Neural cell (in vitro differentiated cells): ENCODE data around the gene IKZF1. TPM values are rescaled to one million over a fixed set of nuclear protein-coding genes. Genes with fewer than 3 reads are reported as not detected.

Source experiments
- H2AFZ ChIP-seq: fragments of 200-600, 300-800 bp; sonication (generic), shearing (Covaris generic); 2 replicates; pipeline ENCODE4 v1.6.0; 2014; ENCODE audit warnings: low read depth, mild to moderate bottlenecking, antibody characterized with exemption, low read length, moderate library complexity
- H3F3A ChIP-seq: fragments of 200-600 bp; shearing (Covaris generic); 2 replicates; pipeline ENCODE4 v1.6.1; 2016; ENCODE audit warnings: mild to moderate bottlenecking, moderate library complexity, mixed read lengths, antibody characterized with exemption, low read length; ENCODE audit not compliant: insufficient read depth, poor library complexity, severe bottlenecking
- H3K27ac ChIP-seq: fragments of 200-600, 300-800 bp; sonication (generic), shearing (Covaris generic); 2 replicates; pipeline ENCODE4 v1.5.1; 2014; ENCODE audit warnings: mild to moderate bottlenecking, low read length, moderate library complexity
- H3K27me3 ChIP-seq: fragments of 300-800, 200-600 bp; sonication (generic), shearing (Covaris generic); 2 replicates; pipeline ENCODE4 v1.6.0; 2014; ENCODE audit warnings: mild to moderate bottlenecking, low read depth, low read length, moderate library complexity; ENCODE audit not compliant: insufficient read depth
- H3K36me3 ChIP-seq: fragments of 300-800, 200-600 bp; sonication (generic), shearing (Covaris generic); 2 replicates; pipeline ENCODE4 v1.5.1; 2014; ENCODE audit warnings: mild to moderate bottlenecking, antibody characterized with exemption, low read length, moderate library complexity; ENCODE audit not compliant: insufficient read depth
- H3K4me2 ChIP-seq: fragments of 300-800, 200-600 bp; sonication (generic), shearing (Covaris generic); 2 replicates; pipeline ENCODE4 v1.6.0; 2014; ENCODE audit warnings: mild to moderate bottlenecking, low read length
- H3K4me3 ChIP-seq: fragments of 300-800, 200-600 bp; sonication (generic), shearing (Covaris generic); 2 replicates; pipeline ENCODE4 v1.5.1; 2014; ENCODE audit warnings: mild to moderate bottlenecking, low read length, moderate library complexity
- H3K79me2 ChIP-seq: fragments of 200-600 bp; shearing (Covaris generic); replicated peaks from 2 replicates; pipeline ENCODE4 v1.6.0; 2014; ENCODE audit warnings: mild to moderate bottlenecking, low read length, moderate library complexity; ENCODE audit not compliant: insufficient read depth
- H3K9ac ChIP-seq: fragments of 300-800, 200-600 bp; sonication (generic), shearing (Covaris generic); 2 replicates; pipeline ENCODE4 v1.6.1; 2016; ENCODE audit warnings: mild to moderate bottlenecking, low read length, mixed read lengths
- H3K9me2 ChIP-seq: fragments of 200-600 bp; shearing (Covaris generic); 2 replicates; pipeline ENCODE4 v1.6.1; 2016; ENCODE audit warnings: mild to moderate bottlenecking, low read length, mixed read lengths; ENCODE audit not compliant: insufficient read depth
- H3K9me3 ChIP-seq: fragments of 200-600, 300-800 bp; sonication (generic), shearing (Covaris generic); 2 replicates; pipeline ENCODE4 v1.6.1; 2016; ENCODE audit warnings: mild to moderate bottlenecking, mixed run types, low read length, moderate library complexity, mixed read lengths
- H4K20me1 ChIP-seq: fragments of 200-600 bp; shearing (Covaris generic); 2 replicates; pipeline ENCODE4 v1.6.1; 2016; ENCODE audit warnings: mild to moderate bottlenecking, mixed run types; ENCODE audit not compliant: insufficient read depth
- EP300 ChIP-seq: fragments of 450-650 bp; conservative IDR thresholded peaks from 2 replicates; pipeline ENCODE4 v1.6.1; 2014; ENCODE audit warnings: antibody characterized with exemption, mild to moderate bottlenecking, moderate library complexity; ENCODE audit not compliant: poor library complexity, severe bottlenecking
- EZH2 ChIP-seq: fragments of 200-600, 300-800 bp; shearing (Covaris generic), sonication (generic); IDR thresholded peaks from 2 replicates; pipeline ENCODE4 v1.6.1; 2014; ENCODE audit warnings: antibody characterized with exemption, low read length, borderline replicate concordance, mild to moderate bottlenecking; ENCODE audit not compliant: insufficient read depth, poor library complexity, severe bottlenecking
- MXI1 ChIP-seq: fragments of 450-650 bp; conservative IDR thresholded peaks from 2 replicates; pipeline ENCODE4 v1.6.1; 2014; ENCODE audit warnings: antibody characterized with exemption, mild to moderate bottlenecking; ENCODE audit not compliant: poor library complexity, severe bottlenecking
- POLR2AphosphoS5 ChIP-seq: IDR thresholded peaks from 2 replicates; pipeline ENCODE4 v1.6.1; 2012
- RAD21 ChIP-seq: fragments of 450-650 bp; conservative IDR thresholded peaks from 2 replicates; pipeline ENCODE4 v1.6.1; 2014; ENCODE audit warnings: antibody characterized with exemption, mild to moderate bottlenecking, moderate library complexity
- SMC3 ChIP-seq: fragments of 450-650 bp; conservative IDR thresholded peaks from 2 replicates; pipeline ENCODE4 v1.6.1; 2014; ENCODE audit warnings: antibody characterized with exemption, mild to moderate bottlenecking, moderate library complexity; ENCODE audit not compliant: poor library complexity
- TAF1 ChIP-seq: IDR thresholded peaks from 2 replicates; pipeline ENCODE4 v1.6.1; 2012; ENCODE audit warnings: low read depth
- polyA plus RNA-seq: library from polyadenylated mRNA; depleted of rRNA; stranded (reverse); fragments of >200 nt; gene quantifications from 2 replicates; pipeline ENCODE4 v1.2.3, GENCODE V29; 2014
- TF ChIP-seq, protein P1 (sequence below): IDR thresholded peaks from 2 replicates; pipeline ENCODE4 v1.6.1; 2012; ENCODE audit warnings: borderline replicate concordance
- TF ChIP-seq, protein P2 (sequence below): fragments of 450-650 bp; IDR thresholded peaks from 2 replicates; pipeline ENCODE4 v1.5.1; 2014; ENCODE audit warnings: antibody characterized with exemption, mild to moderate bottlenecking, moderate library complexity; ENCODE audit not compliant: poor library complexity, severe bottlenecking

The IKZF1 gene
- polyA plus RNA-seq, 1 donor from 2014 or later = 0.24 TPM

DNA sequence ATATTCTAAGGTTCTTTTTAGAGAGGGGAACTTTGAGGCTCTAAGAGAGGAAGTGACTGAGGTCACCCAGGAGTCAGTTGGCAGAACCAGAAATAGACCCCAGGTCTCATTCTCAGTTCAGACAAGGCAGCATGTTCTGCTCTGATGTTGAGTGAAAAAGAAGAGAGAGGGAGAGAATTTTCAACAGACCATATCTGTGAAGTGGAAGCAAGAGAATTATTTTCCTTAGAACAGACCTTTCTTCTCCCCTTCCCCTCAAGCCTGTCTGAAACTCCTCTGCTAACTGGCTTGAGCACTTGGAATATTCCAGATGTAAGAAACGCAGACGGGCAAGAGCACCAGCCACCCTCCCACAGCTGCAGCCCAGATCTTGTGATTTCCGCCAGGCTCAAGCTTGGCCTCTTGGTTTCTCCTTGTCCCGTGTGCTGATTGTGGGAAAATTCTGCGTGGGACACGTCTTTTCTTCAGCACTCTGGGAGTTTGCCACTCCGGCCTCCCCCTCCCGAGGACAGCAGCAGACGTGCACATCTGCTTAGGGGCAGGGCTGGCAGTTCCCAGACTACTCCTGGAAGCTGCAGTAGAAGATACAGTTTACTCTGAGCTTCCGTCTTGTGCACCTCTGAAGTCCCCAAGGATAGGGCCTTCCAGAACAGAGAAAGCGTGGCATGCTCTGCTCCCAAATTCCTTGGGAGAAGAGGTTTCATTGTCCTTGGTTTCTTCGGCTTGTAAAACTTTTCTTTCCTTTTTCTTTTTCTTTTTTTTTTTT is 22.7 kb upstream of the IKZF1 start:
- no peak overlapping the region for H3K27ac ChIP-seq
- H3K4me2 ChIP-seq = no peak overlapping the region

DNA sequence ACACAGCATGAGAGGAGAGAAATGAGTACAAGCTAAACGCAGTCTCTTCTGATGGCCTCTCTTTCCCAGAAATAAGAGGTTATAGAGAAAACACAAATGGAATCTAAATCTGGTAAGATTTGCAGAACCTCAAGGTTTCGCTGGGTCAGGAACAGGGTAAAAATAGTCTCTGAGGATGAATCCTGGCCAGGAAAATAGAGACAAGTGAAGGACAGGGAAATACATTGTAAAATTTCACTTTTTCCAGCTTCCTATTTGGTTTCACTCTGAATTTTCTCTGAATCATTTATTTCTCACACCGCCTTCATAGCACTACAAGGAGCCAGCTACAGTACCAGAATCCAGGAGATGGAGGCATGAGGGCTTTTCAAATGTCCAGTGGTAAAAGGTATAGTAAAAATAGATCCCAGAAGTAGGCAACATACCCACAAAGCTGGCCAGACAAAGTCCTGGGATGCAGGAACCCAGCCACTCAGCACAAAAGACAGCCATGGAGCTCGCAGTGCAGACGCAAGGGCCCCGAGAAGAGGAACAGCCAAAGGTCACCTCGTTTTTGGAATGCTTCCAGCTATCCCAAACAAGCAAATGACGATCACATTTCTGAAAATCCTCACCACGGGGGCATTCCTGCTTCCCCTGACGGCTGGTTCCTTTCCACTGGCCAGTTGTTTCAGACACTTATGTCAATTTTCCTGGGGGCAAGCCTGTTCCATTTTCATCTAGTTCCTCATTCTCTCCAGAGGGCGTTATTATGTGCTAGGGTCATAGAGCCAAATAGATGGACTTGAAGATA is 21.5 kb upstream of the IKZF1 start:
- no peaks in the 10 kb centered on the region for H3K9me3 ChIP-seq
- no peak overlapping the region for H3K4me2 ChIP-seq
- H3K9me2 ChIP-seq = no peaks in the 10 kb centered on the region
- no peaks in the 10 kb centered on the region for H4K20me1 ChIP-seq
- no peak overlapping the region for H3K4me3 ChIP-seq
- H3K36me3 ChIP-seq = no peaks in the 10 kb centered on the region
- no peak overlapping the region for H3K27ac ChIP-seq
- no peak overlapping the region for H3K9ac ChIP-seq
- no peak overlapping the region for H2AFZ ChIP-seq
- H3K79me2 ChIP-seq = no peaks in the 10 kb centered on the region
- H3F3A ChIP-seq = no peaks in the 10 kb centered on the region
- H3K27me3 ChIP-seq = no peaks in the 10 kb centered on the region
- TF ChIP-seq EZH2 (no peak), SMC3 (no peak), EP300 (no peak), RAD21 (no peak), MXI1 (no peak), POLR2AphosphoS5 (no peak), TAF1 (no peak)
- TF ChIP-seq, protein P1, sequence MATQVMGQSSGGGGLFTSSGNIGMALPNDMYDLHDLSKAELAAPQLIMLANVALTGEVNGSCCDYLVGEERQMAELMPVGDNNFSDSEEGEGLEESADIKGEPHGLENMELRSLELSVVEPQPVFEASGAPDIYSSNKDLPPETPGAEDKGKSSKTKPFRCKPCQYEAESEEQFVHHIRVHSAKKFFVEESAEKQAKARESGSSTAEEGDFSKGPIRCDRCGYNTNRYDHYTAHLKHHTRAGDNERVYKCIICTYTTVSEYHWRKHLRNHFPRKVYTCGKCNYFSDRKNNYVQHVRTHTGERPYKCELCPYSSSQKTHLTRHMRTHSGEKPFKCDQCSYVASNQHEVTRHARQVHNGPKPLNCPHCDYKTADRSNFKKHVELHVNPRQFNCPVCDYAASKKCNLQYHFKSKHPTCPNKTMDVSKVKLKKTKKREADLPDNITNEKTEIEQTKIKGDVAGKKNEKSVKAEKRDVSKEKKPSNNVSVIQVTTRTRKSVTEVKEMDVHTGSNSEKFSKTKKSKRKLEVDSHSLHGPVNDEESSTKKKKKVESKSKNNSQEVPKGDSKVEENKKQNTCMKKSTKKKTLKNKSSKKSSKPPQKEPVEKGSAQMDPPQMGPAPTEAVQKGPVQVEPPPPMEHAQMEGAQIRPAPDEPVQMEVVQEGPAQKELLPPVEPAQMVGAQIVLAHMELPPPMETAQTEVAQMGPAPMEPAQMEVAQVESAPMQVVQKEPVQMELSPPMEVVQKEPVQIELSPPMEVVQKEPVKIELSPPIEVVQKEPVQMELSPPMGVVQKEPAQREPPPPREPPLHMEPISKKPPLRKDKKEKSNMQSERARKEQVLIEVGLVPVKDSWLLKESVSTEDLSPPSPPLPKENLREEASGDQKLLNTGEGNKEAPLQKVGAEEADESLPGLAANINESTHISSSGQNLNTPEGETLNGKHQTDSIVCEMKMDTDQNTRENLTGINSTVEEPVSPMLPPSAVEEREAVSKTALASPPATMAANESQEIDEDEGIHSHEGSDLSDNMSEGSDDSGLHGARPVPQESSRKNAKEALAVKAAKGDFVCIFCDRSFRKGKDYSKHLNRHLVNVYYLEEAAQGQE = no peak

More for the DNA sequence above, 22.7 kb upstream of the IKZF1 start:
- Histone ChIP-seq H3K27me3 (no peaks in the 10 kb centered on the region), H3K4me3 (no peak overlapping the region), H3K36me3 (no peaks in the 10 kb centered on the region), H3K9ac (no peak overlapping the region), H3K79me2 (no peaks in the 10 kb centered on the region), H3F3A (no peaks in the 10 kb centered on the region), H3K9me2 (no peaks in the 10 kb centered on the region), H3K9me3 (no peaks in the 10 kb centered on the region), H4K20me1 (no peaks in the 10 kb centered on the region), H2AFZ (no peak overlapping the region)
- TF ChIP-seq MXI1 (no peak), TAF1 (no peak), EZH2 (no peak), POLR2AphosphoS5 (no peak), SMC3 (no peak), EP300 (no peak), RAD21 (no peak)
- TF ChIP-seq, protein P1 = no peak
- TF ChIP-seq, protein P2, sequence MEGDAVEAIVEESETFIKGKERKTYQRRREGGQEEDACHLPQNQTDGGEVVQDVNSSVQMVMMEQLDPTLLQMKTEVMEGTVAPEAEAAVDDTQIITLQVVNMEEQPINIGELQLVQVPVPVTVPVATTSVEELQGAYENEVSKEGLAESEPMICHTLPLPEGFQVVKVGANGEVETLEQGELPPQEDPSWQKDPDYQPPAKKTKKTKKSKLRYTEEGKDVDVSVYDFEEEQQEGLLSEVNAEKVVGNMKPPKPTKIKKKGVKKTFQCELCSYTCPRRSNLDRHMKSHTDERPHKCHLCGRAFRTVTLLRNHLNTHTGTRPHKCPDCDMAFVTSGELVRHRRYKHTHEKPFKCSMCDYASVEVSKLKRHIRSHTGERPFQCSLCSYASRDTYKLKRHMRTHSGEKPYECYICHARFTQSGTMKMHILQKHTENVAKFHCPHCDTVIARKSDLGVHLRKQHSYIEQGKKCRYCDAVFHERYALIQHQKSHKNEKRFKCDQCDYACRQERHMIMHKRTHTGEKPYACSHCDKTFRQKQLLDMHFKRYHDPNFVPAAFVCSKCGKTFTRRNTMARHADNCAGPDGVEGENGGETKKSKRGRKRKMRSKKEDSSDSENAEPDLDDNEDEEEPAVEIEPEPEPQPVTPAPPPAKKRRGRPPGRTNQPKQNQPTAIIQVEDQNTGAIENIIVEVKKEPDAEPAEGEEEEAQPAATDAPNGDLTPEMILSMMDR = no peak
